Peyer's patch (tissue), 4 donors: ENCODE results near the gene HDDC3. TPM values are rescaled to one million over a fixed set of nuclear protein-coding genes. Genes with fewer than 3 reads are reported as not detected.

Source experiments
- DNase-seq, 3 donors: peaks; one replicate each; pipeline ENCODE4 v3.0.0-alpha.2; 2017 to 2019
- H3K27ac ChIP-seq, 4 donors: fragments of 200-600 bp; sonication (generic); one replicate each; pipeline ENCODE4 v1.5.1; 2016 to 2019
- H3K27me3 ChIP-seq, 2 donors: fragments of 200-600 bp; sonication (generic); one replicate each; pipeline ENCODE4 v1.5.1; 2019
- H3K36me3 ChIP-seq, 3 donors: fragments of 200-600 bp; sonication (generic); one replicate each; pipeline ENCODE4 v1.5.1; 2016 to 2019
- H3K4me1 ChIP-seq, 4 donors: fragments of 200-600 bp; sonication (generic); one replicate each; pipeline ENCODE4 v1.5.1; 2016 to 2019
- H3K4me3 ChIP-seq, 4 donors: fragments of 200-600 bp; sonication (generic); 1 replicate in 3 of 4; 2 replicates in 1 of 4; pipeline ENCODE4 v1.5.1; 2016 to 2019; ENCODE audit warnings: mild to moderate bottlenecking in 1 of 4
- H3K9me3 ChIP-seq, 4 donors: fragments of 200-600 bp; sonication (generic); one replicate each; pipeline ENCODE4 v1.5.1; 2016 to 2019; ENCODE audit warnings: mild to moderate bottlenecking in 1 of 4
- POLR2A ChIP-seq, 2 donors: fragments of 450-650 bp; IDR thresholded peaks; one replicate each; pipeline ENCODE4 v1.5.1; 2017; ENCODE audit warnings: antibody characterized with exemption in 2 of 2, mild to moderate bottlenecking in 2 of 2, moderate library complexity in 2 of 2
- total RNA-seq, 4 donors: library from RNA; depleted of rRNA; stranded (reverse); fragments of >200 nt; gene quantifications; one replicate each; pipeline ENCODE4 v1.1.0, GENCODE V29; 2016
- TF ChIP-seq, protein P1 (sequence below), 6 experiments: fragments of 450-650 bp in 4 of 6; fragments of 200-600 bp in 2 of 6; sonication (generic) in 1 of 6; IDR thresholded peaks; one replicate each; pipeline ENCODE4 v1.5.1; 2017 to 2019; ENCODE audit warnings: antibody characterized with exemption in 6 of 6, mild to moderate bottlenecking in 3 of 6, moderate library complexity in 1 of 6

HDDC3 gene
- total RNA-seq, 4 donors from 2014 or later = 16.5 to 35.6 (median 23.4) TPM

- Histone ChIP-seq H3K4me3 (no peak overlapping the region), H3K27me3 (no peaks in the 10 kb centered on the region), H3K4me1 (peaks cover 0 to 5% (median under 1%) of the 10 kb centered on the region in 4 donors), H3K27ac (no peak overlapping the region), H3K9me3 (no peaks in the 10 kb centered on the region), H3K36me3 (peaks cover 0 to 57% (median 0%) of the 10 kb centered on the region in 3 donors)
- TF ChIP-seq, protein P1, sequence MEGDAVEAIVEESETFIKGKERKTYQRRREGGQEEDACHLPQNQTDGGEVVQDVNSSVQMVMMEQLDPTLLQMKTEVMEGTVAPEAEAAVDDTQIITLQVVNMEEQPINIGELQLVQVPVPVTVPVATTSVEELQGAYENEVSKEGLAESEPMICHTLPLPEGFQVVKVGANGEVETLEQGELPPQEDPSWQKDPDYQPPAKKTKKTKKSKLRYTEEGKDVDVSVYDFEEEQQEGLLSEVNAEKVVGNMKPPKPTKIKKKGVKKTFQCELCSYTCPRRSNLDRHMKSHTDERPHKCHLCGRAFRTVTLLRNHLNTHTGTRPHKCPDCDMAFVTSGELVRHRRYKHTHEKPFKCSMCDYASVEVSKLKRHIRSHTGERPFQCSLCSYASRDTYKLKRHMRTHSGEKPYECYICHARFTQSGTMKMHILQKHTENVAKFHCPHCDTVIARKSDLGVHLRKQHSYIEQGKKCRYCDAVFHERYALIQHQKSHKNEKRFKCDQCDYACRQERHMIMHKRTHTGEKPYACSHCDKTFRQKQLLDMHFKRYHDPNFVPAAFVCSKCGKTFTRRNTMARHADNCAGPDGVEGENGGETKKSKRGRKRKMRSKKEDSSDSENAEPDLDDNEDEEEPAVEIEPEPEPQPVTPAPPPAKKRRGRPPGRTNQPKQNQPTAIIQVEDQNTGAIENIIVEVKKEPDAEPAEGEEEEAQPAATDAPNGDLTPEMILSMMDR (IDR thresholded peaks at IDR 0.05) = no peak
- TF ChIP-seq POLR2A (IDR thresholded peaks at IDR 0.05) = no peak
- DNase-seq = no peak
These were observed 41.5 kb downstream of the HDDC3 start for GRCh38 chr15:90890839-90891238.

GRCh38 chr15:90889736-90890456 lies 42.5 kb downstream of the HDDC3 start:
- Histone ChIP-seq H3K27me3 (no peaks in the 10 kb centered on the region), H3K27ac (no peak overlapping the region), H3K36me3 (peaks cover 0 to 48% (median 0%) of the 10 kb centered on the region in 3 donors), H3K4me3 (no peak overlapping the region), H3K9me3 (no peaks in the 10 kb centered on the region), H3K4me1 (peaks cover 0 to 13% (median 9%) of the 10 kb centered on the region in 4 donors)
- TF ChIP-seq POLR2A (IDR thresholded peaks at IDR 0.05) = no peak
- TF ChIP-seq, protein P1 (IDR thresholded peaks at IDR 0.05) = no peak
- no peak for DNase-seq

DNA sequence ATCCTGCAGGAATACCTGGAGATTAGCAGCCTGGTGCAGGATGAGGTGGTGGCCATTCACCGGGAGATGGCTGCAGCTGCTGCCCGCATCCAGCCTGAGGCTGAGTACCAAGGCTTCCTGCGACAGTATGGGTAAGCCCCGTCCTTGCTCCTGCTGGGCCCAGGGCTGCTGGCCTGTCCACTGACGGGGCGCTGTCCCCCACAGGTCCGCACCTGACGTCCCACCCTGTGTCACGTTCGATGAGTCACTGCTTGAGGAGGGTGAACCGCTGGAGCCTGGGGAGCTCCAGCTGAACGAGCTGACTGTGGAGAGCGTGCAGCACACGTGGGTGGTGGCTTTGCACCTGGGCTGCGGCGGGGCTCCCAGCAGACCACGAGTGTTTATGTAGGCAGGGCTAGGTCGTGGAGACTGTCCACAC lies 43.0 kb downstream of the HDDC3 start:
- TF ChIP-seq, protein P1 (IDR thresholded peaks at IDR 0.05) = no peak
- no peak for TF ChIP-seq POLR2A (IDR thresholded peaks at IDR 0.05)
- H3K27ac ChIP-seq = no peak overlapping the region
- peaks cover 0 to 43% (median 0%) of the 10 kb centered on the region in 3 donors for H3K36me3 ChIP-seq
- peaks cover 0 to 16% (median 15%) of the 10 kb centered on the region in 4 donors for H3K4me1 ChIP-seq
- no peaks in the 10 kb centered on the region for H3K9me3 ChIP-seq
- H3K27me3 ChIP-seq = no peaks in the 10 kb centered on the region
- H3K4me3 ChIP-seq = no peak overlapping the region
- peak; percentile 49 to 70 (median 55) for DNase-seq

DNA sequence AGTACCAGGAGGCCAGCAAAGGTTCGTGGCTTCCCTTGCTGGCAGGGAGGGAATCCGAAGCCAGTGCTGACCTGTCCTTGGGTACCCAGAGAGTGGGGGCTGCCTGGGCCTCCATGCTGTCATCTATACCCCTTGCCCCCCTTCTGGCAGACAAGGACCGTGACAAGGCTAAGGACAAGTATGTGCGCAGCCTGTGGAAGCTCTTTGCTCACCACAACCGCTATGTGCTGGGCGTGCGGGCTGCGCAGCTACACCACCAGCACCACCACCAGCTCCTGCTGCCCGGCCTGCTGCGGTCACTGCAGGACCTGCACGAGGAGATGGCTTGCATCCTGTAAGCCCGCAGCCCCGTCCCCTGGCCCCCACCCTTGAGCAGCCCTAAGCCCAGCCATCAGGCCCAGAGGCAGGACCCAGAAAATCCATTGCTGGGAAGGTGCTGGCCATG lies 45.3 kb downstream of the HDDC3 start:
- H3K4me1 ChIP-seq = peaks cover 7 to 29% (median 21%) of the 10 kb centered on the region in 4 donors
- no peak overlapping the region for H3K27ac ChIP-seq
- H3K36me3 ChIP-seq = peaks cover 0 to 22% (median 0%) of the 10 kb centered on the region in 3 donors
- no peaks in the 10 kb centered on the region for H3K27me3 ChIP-seq
- DNase-seq = no peak
- no peaks in the 10 kb centered on the region for H3K9me3 ChIP-seq
- no peak for TF ChIP-seq POLR2A (IDR thresholded peaks at IDR 0.05)
- TF ChIP-seq, protein P1 (IDR thresholded peaks at IDR 0.05) = no peak
- no peak overlapping the region for H3K4me3 ChIP-seq

- Histone ChIP-seq H3K27me3 (no peaks in the 10 kb centered on the region), H3K27ac (peak overlapping the region in 1 of 4 donors; percentile 90), H3K4me3 (peak overlapping the region in 1 of 4 donors; percentile 60), H3K4me1 (peaks cover 7 to 29% (median 21%) of the 10 kb centered on the region in 4 donors), H3K9me3 (no peaks in the 10 kb centered on the region), H3K36me3 (peaks cover 0 to 22% (median 0%) of the 10 kb centered on the region in 3 donors)
- no peak for TF ChIP-seq POLR2A (IDR thresholded peaks at IDR 0.05)
- TF ChIP-seq, protein P1 (IDR thresholded peaks at IDR 0.05) = no peak
- DNase-seq = no peak
These were observed 46.1 kb downstream of the HDDC3 start for GRCh38 chr15:90886291-90886614.
